HepG2 (cell line): ENCODE data around the gene ARL3. TPM values are rescaled to one million over a fixed set of nuclear protein-coding genes. Genes with fewer than 3 reads are reported as not detected.

ENCODE experiments used
- ATAC-seq: fragments of 200-7000 bp; cut with Tn5 transposase; 3 replicates; pipeline ENCODE4 v1.9.1; 2020; ENCODE audit warnings: mild to moderate bottlenecking, moderate library complexity
- BruUV-seq: library from RNA; stranded (reverse); fragments of 400-500 nt; replicated peaks from 2 replicates; lab custom pipeline; 2021; lab: Mats Ljungman, UMichigan
- CTCF ChIA-PET: fragments of 300-600 bp; formaldehyde crosslinking; extraction: SDS; loops from one replicate; lab custom pipeline; 2021; ENCODE audit warnings: low total read pairs, inconsistent platforms, low intra/inter-chr PET ratio; lab: Yijun Ruan, JAX
- POLR2A ChIA-PET: fragments of 350-600 bp; sonication (Branson Sonifier 250); formaldehyde crosslinking; loops from one replicate; lab custom pipeline; 2020; ENCODE audit warnings: antibody characterized with exemption, inconsistent platforms; lab: Yijun Ruan, JAX
- DNase-seq: peaks from one replicate; pipeline ENCODE4 v3.0.0-alpha.2; 2015; ENCODE audit warnings: low spot score
- FAIRE-seq: peaks from 3 replicates; lab custom pipeline; 2011; peaks lifted over from hg19 to GRCh38; lab: Jason Lieb, UNC
- H2AFZ ChIP-seq: one replicate; pipeline ENCODE4 v1.6.1; 2011; ENCODE audit warnings: low read length, inconsistent platforms
- H3K27ac ChIP-seq: fragments of 300-600 bp; 3 replicates; pipeline ENCODE4 v1.8.0; 2011; ENCODE audit warnings: mixed run types, mild to moderate bottlenecking, mixed read lengths, low read length, inconsistent platforms; ENCODE audit not compliant: insufficient read depth; ENCODE audit errors: extremely low read length
- H3K27me3 ChIP-seq, 2 experiments: fragments of 200-600 bp in 1 of 2; 2 replicates in 1 of 2; 3 replicates in 1 of 2; pipeline versions ENCODE4 v1.6.0 to v1.8.0; 2011; ENCODE audit warnings: low read length in 2 of 2, mild to moderate bottlenecking in 2 of 2, moderate library complexity in 2 of 2, inconsistent platforms in 1 of 2; ENCODE audit not compliant: insufficient read depth in 2 of 2, control insufficient read depth in 1 of 2
- H3K36me3 ChIP-seq, 2 experiments: fragments of 200-600 bp in 1 of 2; replicated peaks in 1 of 2; 2 replicates in 1 of 2; 3 replicates in 1 of 2; pipeline versions ENCODE4 v1.5.1 to v1.8.0; 2011; ENCODE audit warnings: low read length in 2 of 2, inconsistent platforms in 1 of 2; ENCODE audit not compliant: insufficient read depth in 2 of 2, control insufficient read depth in 1 of 2
- H3K4me1 ChIP-seq: 2 replicates; pipeline ENCODE4 v1.5.1; 2012; ENCODE audit warnings: low read length, inconsistent platforms; ENCODE audit not compliant: insufficient read depth
- H3K4me2 ChIP-seq: 2 replicates; pipeline ENCODE4 v1.6.0; 2011; ENCODE audit warnings: low read depth, low read length, inconsistent platforms
- H3K4me3 ChIP-seq, 3 experiments: fragments of 200-600 bp in 1 of 3; sonication (generic), shearing (Covaris generic) in 1 of 3; replicated peaks in 1 of 3; 2 replicates each; pipeline ENCODE4 v1.5.1; 2011 to 2016; ENCODE audit warnings: low read length in 3 of 3, inconsistent platforms in 2 of 3, low read depth in 2 of 3, mild to moderate bottlenecking in 2 of 3, control low read depth in 1 of 3, mixed read lengths in 1 of 3; ENCODE audit not compliant: insufficient read depth in 1 of 3
- H3K79me2 ChIP-seq: one replicate; pipeline ENCODE4 v1.6.1; 2011; ENCODE audit warnings: low read length, inconsistent platforms; ENCODE audit not compliant: insufficient read depth
- H3K9ac ChIP-seq: 2 replicates; pipeline ENCODE4 v1.6.0; 2011; ENCODE audit warnings: mild to moderate bottlenecking, low read depth, low read length, inconsistent platforms; ENCODE audit not compliant: insufficient read depth
- H3K9me3 ChIP-seq: 2 replicates; pipeline ENCODE4 v1.5.1; 2012; ENCODE audit warnings: mild to moderate bottlenecking, low read length
- H4K20me1 ChIP-seq: 2 replicates; pipeline ENCODE4 v1.6.0; 2011; ENCODE audit warnings: inconsistent platforms, mild to moderate bottlenecking, low read length, moderate library complexity; ENCODE audit not compliant: insufficient read depth
- GFI1 ChIP-seq: sonication (generic); formaldehyde crosslinking; IDR thresholded peaks from 2 replicates; pipeline ENCODE4 v1.5.0; 2020; ENCODE audit warnings: missing genetic modification reagents, mild to moderate bottlenecking, borderline replicate concordance
- HMG20A ChIP-seq: IDR thresholded peaks from 2 replicates; pipeline ENCODE4 v1.6.1; 2016; ENCODE audit warnings: borderline replicate concordance
- TCF7 ChIP-seq: sonication (generic); IDR thresholded peaks from 2 replicates; pipeline ENCODE4 v1.6.1; 2016; ENCODE audit warnings: antibody characterized with exemption, low read depth
- XRCC5 ChIP-seq: fragments of 200-400 bp; formaldehyde crosslinking; optimal IDR thresholded peaks from 2 replicates; pipeline ENCODE3; 2017; ENCODE audit warnings: mild to moderate bottlenecking, low read length
- ZNF672 ChIP-seq: sonication (generic); formaldehyde crosslinking; IDR thresholded peaks from 2 replicates; pipeline ENCODE4 v1.8.1; 2022; ENCODE audit warnings: missing genetic modification reagents
- WGBS: methylation state at CpG from one replicate; pipeline ENCODE4 v1.1.6; 2017; ENCODE audit warnings: low lambda C conversion rate; 5-methylcytosine and 5-hydroxymethylcytosine counted together
- in situ Hi-C: cut with HindIII; loops from 2 replicates; pipeline ENCODE4 v1.10.0; 2017; ENCODE audit warnings: low pct_unique_long_range_greater_than_20kb; ENCODE audit not compliant: extremely low pct_ligation_motif_present
- intact Hi-C: fragments of 100-400 bp; cut with micrococcal nuclease; formaldehyde crosslinking; loops from one replicate; pipeline ENCODE4 v1.10.0; 2022; ENCODE audit not compliant: unreplicated experiment
- polyA plus RNA-seq, 8 experiments: library from polyadenylated mRNA; depleted of rRNA in 3 of 8; stranded (reverse) in 7 of 8; unstranded in 1 of 8; fragments of >200 nt; fragmentation: Illumina TruSeq in 4 of 8; extraction: Trizol in 4 of 8; gene quantifications; 2 replicates each; pipeline versions ENCODE4 v1.2.1 to v1.2.3, GENCODE V29; 2011 to 2016; ENCODE audit warnings: low read depth in 4 of 8, missing spikeins in 1 of 8, mixed read lengths in 1 of 8; ENCODE audit not compliant: insufficient read depth in 1 of 8
- total RNA-seq, 5 experiments: library from RNA; depleted of rRNA; stranded (reverse); fragments of >200 nt; fragmentation: Illumina TruSeq; extraction: Trizol; gene quantifications; 2 replicates each; pipeline ENCODE4 v1.2.3, GENCODE V29; 2016; ENCODE audit warnings: low read depth in 1 of 5
- TF ChIP-seq, protein P1 (sequence below): IDR thresholded peaks from 2 replicates; pipeline ENCODE4 v1.6.1; 2018; ENCODE audit warnings: missing genetic modification reagents
- TF ChIP-seq, protein P2 (sequence below): sonication (generic); formaldehyde crosslinking; IDR thresholded peaks from 2 replicates; pipeline ENCODE4 v1.4.0; 2020; ENCODE audit warnings: missing genetic modification reagents

Gene ARL3
- total and polyA plus RNA-seq, 2 of the 13 experiments (the other 11 are each of a cell fraction or from before 2014, with no cell fraction given): 5.2 to 6.6 TPM

DNA sequence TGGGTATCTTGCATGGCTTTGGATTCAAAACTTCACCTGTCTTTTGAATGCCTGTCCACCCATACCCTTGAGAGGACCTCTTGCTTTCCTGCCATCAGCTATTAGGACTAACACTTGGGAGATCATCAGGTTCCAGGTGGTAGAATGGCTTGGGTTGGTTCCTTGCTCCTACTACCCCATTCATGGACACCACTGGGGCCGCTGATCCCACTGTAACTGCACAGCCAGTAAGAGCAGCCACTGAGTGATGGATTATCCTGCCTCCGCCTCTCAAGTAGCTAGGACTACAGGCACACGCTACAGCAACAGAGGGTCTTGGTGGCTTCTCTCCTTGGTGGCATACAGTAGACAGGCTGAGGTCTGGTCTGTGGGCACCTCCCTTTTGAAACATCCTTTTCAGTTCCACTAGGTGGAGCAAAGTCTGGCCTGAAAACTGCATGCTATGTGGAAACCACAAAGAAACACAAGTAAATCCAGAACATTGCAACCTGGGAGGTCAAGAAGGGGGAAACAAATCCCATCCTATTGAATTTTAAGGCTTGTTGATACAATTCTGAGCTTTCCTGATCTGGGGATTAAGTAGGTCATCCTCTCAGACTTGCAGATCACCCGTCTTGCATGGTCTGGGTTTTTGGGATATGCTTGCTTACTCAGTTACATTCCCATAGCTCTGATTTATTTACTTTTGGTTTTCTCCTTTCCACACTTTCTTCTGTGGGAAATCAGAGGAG is 38.9 kb upstream of the ARL3 start (continued):
- TF ChIP-seq, protein P1, sequence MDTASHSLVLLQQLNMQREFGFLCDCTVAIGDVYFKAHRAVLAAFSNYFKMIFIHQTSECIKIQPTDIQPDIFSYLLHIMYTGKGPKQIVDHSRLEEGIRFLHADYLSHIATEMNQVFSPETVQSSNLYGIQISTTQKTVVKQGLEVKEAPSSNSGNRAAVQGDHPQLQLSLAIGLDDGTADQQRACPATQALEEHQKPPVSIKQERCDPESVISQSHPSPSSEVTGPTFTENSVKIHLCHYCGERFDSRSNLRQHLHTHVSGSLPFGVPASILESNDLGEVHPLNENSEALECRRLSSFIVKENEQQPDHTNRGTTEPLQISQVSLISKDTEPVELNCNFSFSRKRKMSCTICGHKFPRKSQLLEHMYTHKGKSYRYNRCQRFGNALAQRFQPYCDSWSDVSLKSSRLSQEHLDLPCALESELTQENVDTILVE (CRISPR knock-in tag): 0 out of 2 replicates have a peak, but pooled peaks have one; percentile 18
- TF ChIP-seq HMG20A (CRISPR knock-in tag) (0 out of 2 replicates have a peak, but pooled peaks have one; percentile 18), GFI1 (CRISPR knock-in tag) (peak; percentile 79; the same call in 1 of the 2 replicates), XRCC5 (no peak)

- TF ChIP-seq ZNF672: no peak
- TF ChIP-seq, protein P2, sequence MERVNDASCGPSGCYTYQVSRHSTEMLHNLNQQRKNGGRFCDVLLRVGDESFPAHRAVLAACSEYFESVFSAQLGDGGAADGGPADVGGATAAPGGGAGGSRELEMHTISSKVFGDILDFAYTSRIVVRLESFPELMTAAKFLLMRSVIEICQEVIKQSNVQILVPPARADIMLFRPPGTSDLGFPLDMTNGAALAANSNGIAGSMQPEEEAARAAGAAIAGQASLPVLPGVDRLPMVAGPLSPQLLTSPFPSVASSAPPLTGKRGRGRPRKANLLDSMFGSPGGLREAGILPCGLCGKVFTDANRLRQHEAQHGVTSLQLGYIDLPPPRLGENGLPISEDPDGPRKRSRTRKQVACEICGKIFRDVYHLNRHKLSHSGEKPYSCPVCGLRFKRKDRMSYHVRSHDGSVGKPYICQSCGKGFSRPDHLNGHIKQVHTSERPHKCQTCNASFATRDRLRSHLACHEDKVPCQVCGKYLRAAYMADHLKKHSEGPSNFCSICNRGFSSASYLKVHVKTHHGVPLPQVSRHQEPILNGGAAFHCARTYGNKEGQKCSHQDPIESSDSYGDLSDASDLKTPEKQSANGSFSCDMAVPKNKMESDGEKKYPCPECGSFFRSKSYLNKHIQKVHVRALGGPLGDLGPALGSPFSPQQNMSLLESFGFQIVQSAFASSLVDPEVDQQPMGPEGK: no peak
- TF ChIP-seq TCF7: peak; percentile 40; the same call in 1 of the 2 replicates
- TF ChIP-seq, all 625 proteins: peak for 1
- POLR2A ChIA-PET: interaction anchor here (0.9 to 1.7 kb wide), 5 partner anchors 9 to 61 kb away, joined by 3 to 6 read pairs (median 4); partner anchors contain the start of genes ARL3, SFXN2 and WBP1L
- no peaks in the 10 kb centered on the region for H3K9me3 ChIP-seq
- H3K4me3 ChIP-seq: no peak overlapping the region
- ATAC-seq (no peak), FAIRE-seq (no peak), DNase-seq (peak; percentile 51)
- no peaks in the 10 kb centered on the region for H3K27me3 ChIP-seq
- peaks cover 6% of the 10 kb centered on the region for H3K79me2 ChIP-seq
- H3K9ac ChIP-seq: no peak overlapping the region
- no peak overlapping the region for H2AFZ ChIP-seq
- H4K20me1 ChIP-seq: no peaks in the 10 kb centered on the region
- H3K27ac ChIP-seq: no peak overlapping the region
- CTCF ChIA-PET: interaction anchor here (1.4 kb wide), 1 partner anchor 149 kb away, joined by 4 read pairs; no protein-coding TSS in a partner anchor
- no TSS peak for BruUV-seq
- 82% methylated on average over 9 of the region's 9 CpGs for WGBS
- in situ Hi-C loops: no loop called here
- intact Hi-C loops: no loop called here
- no peak overlapping the region for H3K4me2 ChIP-seq
- H3K36me3 ChIP-seq: no peaks in the 10 kb centered on the region
- peaks cover 27% of the 10 kb centered on the region for H3K4me1 ChIP-seq
Observed at GRCh38 chr10:102752266-102752930, 38.2 kb upstream of the ARL3 start.
